Endothelial cell of umbilical vein (primary cell): Measurements from ENCODE around the gene SELPLG. TPM values are rescaled to one million over a fixed set of nuclear protein-coding genes. Genes with fewer than 3 reads are reported as not detected.

ENCODE experiments used
- BruUV-seq: library from RNA; stranded (reverse); fragments of 400-500 nt; replicated peaks from 2 replicates; lab custom pipeline; 2021; lab: Mats Ljungman, UMichigan
- CTCF ChIA-PET: fragments of 300-600, 350-600 bp; sonication (Branson Sonifier 250); formaldehyde crosslinking; loops from one replicate; lab custom pipeline; 2021; ENCODE audit warnings: antibody characterized with exemption, inconsistent platforms; lab: Charles Lee
- POLR2A ChIA-PET: fragments of 300-600, 350-600 bp; sonication (Branson Sonifier 250); formaldehyde crosslinking; loops from one replicate; lab custom pipeline; 2021; ENCODE audit warnings: antibody characterized with exemption, inconsistent platforms; lab: Charles Lee
- DNase-seq: peaks from one replicate; pipeline ENCODE4 v3.0.0-alpha.2; 2011; ENCODE audit warnings: low read depth, low spot score
- FAIRE-seq: peaks from 2 replicates; lab custom pipeline; 2011; peaks lifted over from hg19 to GRCh38; lab: Jason Lieb, UNC
- H2AFZ ChIP-seq: 2 replicates; pipeline ENCODE4 v1.6.0; 2012; ENCODE audit warnings: low read depth, low read length, control low read depth, inconsistent platforms
- H3K27ac ChIP-seq: 2 replicates; pipeline ENCODE4 v1.5.1; 2011; ENCODE audit warnings: low read depth, mild to moderate bottlenecking, control low read depth, low read length, moderate library complexity; ENCODE audit not compliant: insufficient read depth
- H3K27me3 ChIP-seq, 2 experiments: 2 replicates each; pipeline versions ENCODE4 v1.6.0 to v1.6.1; 2011; ENCODE audit warnings: low read length in 2 of 2, mixed read lengths in 1 of 2; ENCODE audit not compliant: control insufficient read depth in 2 of 2, insufficient read depth in 2 of 2
- H3K36me3 ChIP-seq, 2 experiments: 2 replicates in 1 of 2; 3 replicates in 1 of 2; pipeline ENCODE4 v1.5.1; 2011; ENCODE audit warnings: low read length in 2 of 2, mild to moderate bottlenecking in 1 of 2, moderate library complexity in 1 of 2; ENCODE audit not compliant: control insufficient read depth in 2 of 2, insufficient read depth in 2 of 2; ENCODE audit errors: extremely low read depth in 1 of 2
- H3K4me1 ChIP-seq: 3 replicates; pipeline ENCODE4 v1.5.1; 2011; ENCODE audit warnings: mild to moderate bottlenecking, low read length; ENCODE audit not compliant: control insufficient read depth, insufficient read depth; ENCODE audit errors: extremely low read depth
- H3K4me2 ChIP-seq: 2 replicates; pipeline ENCODE4 v1.6.1; 2011; ENCODE audit warnings: low read length, control low read depth, mixed read lengths; ENCODE audit not compliant: insufficient read depth
- H3K4me3 ChIP-seq, 3 experiments: fragments of 200-600 bp in 1 of 3; sonication (generic), shearing (Covaris generic) in 1 of 3; replicated peaks in 1 of 3; 2 replicates each; pipeline ENCODE4 v1.5.1; 2011 to 2016; ENCODE audit warnings: control low read depth in 3 of 3, low read length in 3 of 3, mild to moderate bottlenecking in 2 of 3, inconsistent platforms in 1 of 3, low read depth in 1 of 3, moderate library complexity in 1 of 3; ENCODE audit not compliant: insufficient read depth in 1 of 3
- H3K79me2 ChIP-seq: 2 replicates; pipeline ENCODE4 v1.6.0; 2012; ENCODE audit warnings: low read length, inconsistent platforms; ENCODE audit not compliant: control insufficient read depth, insufficient read depth
- H3K9ac ChIP-seq: replicated peaks from 2 replicates; pipeline ENCODE3; 2011; ENCODE audit warnings: low read length, control low read depth; ENCODE audit not compliant: insufficient read depth; ENCODE audit errors: extremely low read depth
- H3K9me1 ChIP-seq: replicated peaks from 3 replicates; pipeline ENCODE4 v1.6.0; 2011; ENCODE audit warnings: mild to moderate bottlenecking, low read length; ENCODE audit not compliant: control insufficient read depth, insufficient read depth; ENCODE audit errors: extremely low read depth
- H3K9me3 ChIP-seq: replicated peaks from 2 replicates; pipeline ENCODE4 v1.5.1; 2012; ENCODE audit warnings: low read length, inconsistent platforms; ENCODE audit not compliant: control insufficient read depth, insufficient read depth
- H4K20me1 ChIP-seq: replicated peaks from 2 replicates; pipeline ENCODE3; 2011; ENCODE audit warnings: mild to moderate bottlenecking, low read length; ENCODE audit not compliant: control insufficient read depth, insufficient read depth; ENCODE audit errors: extremely low read depth
- EZH2 ChIP-seq: IDR thresholded peaks from 2 replicates; pipeline ENCODE4 v1.6.1; 2012; ENCODE audit warnings: borderline replicate concordance, low read depth, mild to moderate bottlenecking, moderate library complexity, low read length, inconsistent platforms; ENCODE audit not compliant: severe bottlenecking
- GATA2 ChIP-seq: IDR thresholded peaks from 2 replicates; pipeline ENCODE4 v1.7.0; 2011; ENCODE audit warnings: low read depth, mild to moderate bottlenecking, moderate library complexity, mixed read lengths, low read length; ENCODE audit not compliant: insufficient read length, insufficient read depth
- JUN ChIP-seq: IDR thresholded peaks from 2 replicates; pipeline ENCODE4 v1.6.1; 2011; ENCODE audit warnings: borderline replicate concordance, low read depth; ENCODE audit not compliant: insufficient read length, insufficient read depth
- MYC ChIP-seq: IDR thresholded peaks from one replicate; pipeline ENCODE4 v1.6.1; 2011; ENCODE audit warnings: mild to moderate bottlenecking, low read depth, low read length
- POLR2A ChIP-seq: IDR thresholded peaks from 2 replicates; pipeline ENCODE4 v1.6.1; 2012; ENCODE audit warnings: low read depth, mild to moderate bottlenecking, control low read depth, low read length
- POLR2AphosphoS5 ChIP-seq: IDR thresholded peaks from 2 replicates; pipeline ENCODE4 v1.6.1; 2012; ENCODE audit warnings: low read depth, mild to moderate bottlenecking, control low read depth, low read length, moderate library complexity; ENCODE audit not compliant: insufficient read depth
- dilution Hi-C: fragments of 300-500 bp; cut with MboI; formaldehyde crosslinking; loops from one replicate; pipeline ENCODE4 v1.15.0; 2019; ENCODE audit warnings: low sequenced_read_pairs; ENCODE audit not compliant: extremely low pct_ligation_motif_present
- intact Hi-C: fragments of 100-400 bp; cut with micrococcal nuclease; formaldehyde crosslinking; loops from one replicate; pipeline ENCODE4 v1.10.0; 2022
- polyA plus RNA-seq, 4 experiments: library from polyadenylated mRNA; depleted of rRNA in 3 of 4; stranded (reverse) in 3 of 4; unstranded in 1 of 4; fragments of >200 nt; gene quantifications; 2 replicates each; pipeline versions ENCODE4 v1.2.1 to v1.2.3, GENCODE V29; 2011 to 2012; ENCODE audit warnings: missing spikeins in 1 of 4
- total RNA-seq: library from RNA; stranded (reverse); gene quantifications from 2 replicates; pipeline ENCODE4 v1.2.3, GENCODE V29; 2021
- TF ChIP-seq, protein P1 (sequence below): IDR thresholded peaks from 2 replicates; pipeline ENCODE4 v1.6.1; 2011; ENCODE audit not compliant: insufficient read depth, insufficient read length
- TF ChIP-seq, protein P2 (sequence below), 2 donors: IDR thresholded peaks; 1 replicate in 1 of 2; 2 replicates in 1 of 2; pipeline ENCODE4 v1.5.1; 2011; ENCODE audit warnings: low read length in 2 of 2, mild to moderate bottlenecking in 2 of 2, moderate library complexity in 2 of 2, control low read depth in 1 of 2, inconsistent platforms in 1 of 2, low read depth in 1 of 2; ENCODE audit not compliant: insufficient read depth in 1 of 2; ENCODE audit errors: extremely low read depth in 1 of 2

The SELPLG gene
- total and polyA plus RNA-seq, 2 donors (not counting 3 experiments of a cell fraction or from before 2014, with no cell fraction given): 1.0 to 1.2 TPM

DNA sequence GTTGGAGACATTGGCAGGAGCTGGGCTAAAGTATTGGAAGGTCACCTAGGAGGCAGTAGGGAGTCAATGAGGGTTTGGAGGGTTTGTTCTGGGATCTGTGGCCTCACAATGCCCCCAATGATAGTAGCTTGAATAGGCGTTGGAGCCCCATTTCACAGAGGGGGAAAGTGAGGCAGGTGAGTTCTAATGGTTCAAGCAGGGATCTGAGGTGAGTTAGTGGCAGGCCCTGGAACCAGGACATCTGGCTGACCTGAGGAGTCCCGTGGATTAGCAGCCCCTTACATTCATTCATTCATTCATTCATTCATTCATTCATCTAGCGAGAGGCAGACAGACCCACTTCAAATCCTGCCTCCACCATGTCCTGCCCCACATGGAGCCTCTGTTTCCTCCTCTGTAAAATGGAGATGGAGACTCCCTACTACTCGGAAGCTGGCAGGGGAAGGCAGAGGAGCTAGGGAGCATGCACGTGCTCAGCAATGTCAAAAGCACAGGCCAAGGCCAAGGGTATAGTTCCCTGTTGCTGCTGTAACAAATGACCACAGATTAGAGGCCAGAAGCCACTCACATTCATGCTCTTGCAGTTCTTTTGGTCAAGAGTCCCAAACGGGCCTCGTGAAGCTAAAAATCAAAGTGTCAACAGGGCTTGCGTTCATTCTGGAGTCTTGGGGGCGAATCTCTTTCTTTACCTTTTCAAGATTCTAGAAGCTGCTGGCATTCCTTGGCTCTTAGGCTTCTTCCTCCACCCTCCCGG lies 33.6 kb downstream of the SELPLG start:
- Histone ChIP-seq H3K36me3 (no peaks in the 10 kb centered on the region), H4K20me1 (no peaks in the 10 kb centered on the region), H3K9me3 (no peaks in the 10 kb centered on the region), H3K27me3 (no peaks in the 10 kb centered on the region), H3K4me3 (no peak overlapping the region), H3K4me1 (no peaks in the 10 kb centered on the region), H3K9ac (no peak overlapping the region), H3K79me2 (no peaks in the 10 kb centered on the region), H3K27ac (no peak overlapping the region), H2AFZ (no peak overlapping the region), H3K4me2 (no peak overlapping the region), H3K9me1 (no peaks in the 10 kb centered on the region)
- ChIA-PET CTCF (interaction anchor here (0.6 to 1.6 kb wide), 2 partner anchors 18 to 208 kb away, joined by 3 to 8 read pairs; no protein-coding TSS in a partner anchor), POLR2A (interaction anchor here (0.6 kb wide), 1 partner anchor 42 kb away, joined by 5 read pairs; no protein-coding TSS in a partner anchor)
- DNase-seq (no peak), FAIRE-seq (no peak)
- no TSS peak for BruUV-seq
- dilution Hi-C loops: no loop called here
- intact Hi-C loops: no loop called here
- no peak for TF ChIP-seq JUN
- TF ChIP-seq, protein P1, sequence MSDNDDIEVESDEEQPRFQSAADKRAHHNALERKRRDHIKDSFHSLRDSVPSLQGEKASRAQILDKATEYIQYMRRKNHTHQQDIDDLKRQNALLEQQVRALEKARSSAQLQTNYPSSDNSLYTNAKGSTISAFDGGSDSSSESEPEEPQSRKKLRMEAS: no peak
- no peak for TF ChIP-seq GATA2
- TF ChIP-seq POLR2A: no peak
- TF ChIP-seq POLR2AphosphoS5: no peak
- no peak for TF ChIP-seq EZH2
- no peak for TF ChIP-seq MYC
- TF ChIP-seq, protein P2, sequence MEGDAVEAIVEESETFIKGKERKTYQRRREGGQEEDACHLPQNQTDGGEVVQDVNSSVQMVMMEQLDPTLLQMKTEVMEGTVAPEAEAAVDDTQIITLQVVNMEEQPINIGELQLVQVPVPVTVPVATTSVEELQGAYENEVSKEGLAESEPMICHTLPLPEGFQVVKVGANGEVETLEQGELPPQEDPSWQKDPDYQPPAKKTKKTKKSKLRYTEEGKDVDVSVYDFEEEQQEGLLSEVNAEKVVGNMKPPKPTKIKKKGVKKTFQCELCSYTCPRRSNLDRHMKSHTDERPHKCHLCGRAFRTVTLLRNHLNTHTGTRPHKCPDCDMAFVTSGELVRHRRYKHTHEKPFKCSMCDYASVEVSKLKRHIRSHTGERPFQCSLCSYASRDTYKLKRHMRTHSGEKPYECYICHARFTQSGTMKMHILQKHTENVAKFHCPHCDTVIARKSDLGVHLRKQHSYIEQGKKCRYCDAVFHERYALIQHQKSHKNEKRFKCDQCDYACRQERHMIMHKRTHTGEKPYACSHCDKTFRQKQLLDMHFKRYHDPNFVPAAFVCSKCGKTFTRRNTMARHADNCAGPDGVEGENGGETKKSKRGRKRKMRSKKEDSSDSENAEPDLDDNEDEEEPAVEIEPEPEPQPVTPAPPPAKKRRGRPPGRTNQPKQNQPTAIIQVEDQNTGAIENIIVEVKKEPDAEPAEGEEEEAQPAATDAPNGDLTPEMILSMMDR (IDR thresholded peaks at IDR 0.05; ENCODE audit: extremely low read depth in 1 of 2, insufficient read depth in 1 of 2, low read depth in 1 of 2, low read length in 2 of 2): no peak
